Thoracic aorta (tissue), 2 donors: ENCODE measurements around the gene RAB14. TPM values are rescaled to one million over a fixed set of nuclear protein-coding genes. Genes with fewer than 3 reads are reported as not detected.

Experiments used
- ATAC-seq: fragments of 150-250 bp; one replicate; pipeline ENCODE4 v1.8.0; 2017; ENCODE audit warnings: low read depth; ENCODE audit not compliant: insufficient number of reproducible peaks, low FRiP score
- DNase-seq: peaks from one replicate; pipeline ENCODE4 v3.0.0-alpha.2; 2020; ENCODE audit warnings: low spot score
- H3K27ac ChIP-seq, 2 donors: fragments of 200-600 bp; sonication (generic); 1 replicate in 1 of 2; 2 replicates in 1 of 2; pipeline ENCODE4 v1.5.1; 2016; ENCODE audit warnings: mild to moderate bottlenecking in 2 of 2, moderate library complexity in 2 of 2
- H3K27me3 ChIP-seq: fragments of 200-600 bp; sonication (generic); replicated peaks from 2 replicates; pipeline ENCODE4 v1.6.0; 2016; ENCODE audit warnings: mild to moderate bottlenecking; ENCODE audit not compliant: insufficient read depth
- H3K36me3 ChIP-seq: fragments of 200-600 bp; sonication (generic); one replicate; pipeline ENCODE4 v1.5.1; 2016
- H3K4me1 ChIP-seq, 2 donors: fragments of 200-600 bp; sonication (generic); 1 replicate in 1 of 2; 2 replicates in 1 of 2; pipeline versions ENCODE4 v1.5.1 to v1.6.0; 2016; ENCODE audit warnings: low read depth in 2 of 2, mild to moderate bottlenecking in 1 of 2; ENCODE audit not compliant: control insufficient read depth in 1 of 2
- H3K4me3 ChIP-seq: fragments of 200-600 bp; sonication (generic); 2 replicates; pipeline ENCODE4 v1.5.1; 2016; ENCODE audit warnings: mild to moderate bottlenecking
- H3K9me3 ChIP-seq: fragments of 200-600 bp; sonication (generic); 2 replicates; pipeline ENCODE4 v1.5.1; 2016
- total RNA-seq, 2 donors: library from RNA; depleted of rRNA; stranded (reverse); fragments of >200 nt; gene quantifications; one replicate each; pipeline versions ENCODE4 v1.1.0 to v1.2.3, GENCODE V29; 2016
- TF ChIP-seq, protein P1 (sequence below): fragments of 200-600 bp; sonication (generic); IDR thresholded peaks from one replicate; pipeline ENCODE4 v1.5.1; 2019; ENCODE audit warnings: antibody characterized with exemption

Gene RAB14
- total RNA-seq, 2 donors from 2014 or later: 32.9 to 39.2 TPM

DNA sequence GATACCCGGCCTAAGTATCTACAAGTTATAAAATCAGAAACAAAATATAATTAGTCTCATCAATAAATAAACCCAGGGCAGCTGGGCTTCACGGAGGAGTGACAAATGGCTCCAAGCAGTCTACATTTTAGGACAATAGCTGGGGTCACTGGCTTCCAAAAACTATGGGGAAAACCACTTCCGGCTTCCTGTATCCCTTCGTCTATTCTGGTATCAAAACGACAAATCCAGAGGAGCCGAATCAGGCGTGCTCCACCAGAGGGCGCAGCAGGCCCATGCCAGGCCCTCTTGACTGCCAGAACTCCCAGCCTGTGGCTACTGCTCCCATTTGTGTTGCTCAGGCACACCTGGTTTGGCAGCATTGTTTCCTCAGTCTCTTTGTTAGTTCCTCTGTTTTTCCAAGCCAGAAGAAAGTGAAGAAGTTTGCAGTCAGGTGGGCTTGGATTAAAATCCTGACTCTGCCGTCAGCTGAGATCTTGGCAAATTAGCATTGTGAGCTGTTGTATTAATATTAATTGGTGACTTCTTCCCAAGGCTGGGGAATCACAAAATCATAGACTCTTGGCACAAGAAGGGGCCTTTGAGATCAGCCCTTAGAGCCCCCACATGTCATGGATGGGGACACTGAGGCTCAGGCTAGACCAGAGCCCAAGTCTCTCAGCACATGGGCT lies 11.6 kb upstream of the RAB14 start:
- peak; percentile 40 for DNase-seq
- TF ChIP-seq, protein P1, sequence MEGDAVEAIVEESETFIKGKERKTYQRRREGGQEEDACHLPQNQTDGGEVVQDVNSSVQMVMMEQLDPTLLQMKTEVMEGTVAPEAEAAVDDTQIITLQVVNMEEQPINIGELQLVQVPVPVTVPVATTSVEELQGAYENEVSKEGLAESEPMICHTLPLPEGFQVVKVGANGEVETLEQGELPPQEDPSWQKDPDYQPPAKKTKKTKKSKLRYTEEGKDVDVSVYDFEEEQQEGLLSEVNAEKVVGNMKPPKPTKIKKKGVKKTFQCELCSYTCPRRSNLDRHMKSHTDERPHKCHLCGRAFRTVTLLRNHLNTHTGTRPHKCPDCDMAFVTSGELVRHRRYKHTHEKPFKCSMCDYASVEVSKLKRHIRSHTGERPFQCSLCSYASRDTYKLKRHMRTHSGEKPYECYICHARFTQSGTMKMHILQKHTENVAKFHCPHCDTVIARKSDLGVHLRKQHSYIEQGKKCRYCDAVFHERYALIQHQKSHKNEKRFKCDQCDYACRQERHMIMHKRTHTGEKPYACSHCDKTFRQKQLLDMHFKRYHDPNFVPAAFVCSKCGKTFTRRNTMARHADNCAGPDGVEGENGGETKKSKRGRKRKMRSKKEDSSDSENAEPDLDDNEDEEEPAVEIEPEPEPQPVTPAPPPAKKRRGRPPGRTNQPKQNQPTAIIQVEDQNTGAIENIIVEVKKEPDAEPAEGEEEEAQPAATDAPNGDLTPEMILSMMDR: peak; percentile 94
- Histone ChIP-seq H3K4me1 (peaks cover 0 to 4% of the 10 kb centered on the region in 2 donors), H3K36me3 (no peaks in the 10 kb centered on the region), H3K27ac (peak overlapping the region; percentile 29 to 43), H3K9me3 (no peaks in the 10 kb centered on the region), H3K27me3 (no peaks in the 10 kb centered on the region), H3K4me3 (peak overlapping the region; percentile 20)
- ATAC-seq: peak; percentile 63

DNA sequence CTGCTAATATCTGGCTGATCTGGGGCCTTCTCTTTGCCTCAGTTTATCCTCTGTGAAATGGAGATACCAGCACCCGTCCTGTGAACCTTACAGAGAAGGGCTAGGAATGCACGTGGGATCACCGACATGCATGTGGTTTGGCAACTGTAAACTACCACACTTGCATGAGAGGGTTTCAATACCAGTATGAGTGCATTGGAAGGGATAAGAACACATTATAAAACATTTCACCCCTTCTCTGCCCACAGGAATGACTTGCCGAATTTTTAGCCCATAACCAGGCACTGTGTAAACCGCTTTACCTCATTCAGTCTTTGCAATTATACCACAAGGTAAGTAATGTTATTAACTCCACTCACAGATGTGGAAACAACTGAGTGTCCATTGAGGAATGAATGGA lies 8.9 kb upstream of the RAB14 start:
- Histone ChIP-seq H3K9me3 (no peaks in the 10 kb centered on the region), H3K4me3 (no peak overlapping the region), H3K36me3 (no peaks in the 10 kb centered on the region), H3K27me3 (no peaks in the 10 kb centered on the region), H3K27ac (no peak overlapping the region), H3K4me1 (peaks cover 0 to 4% of the 10 kb centered on the region in 2 donors)
- DNase-seq (no peak), ATAC-seq (no peak)
- TF ChIP-seq, protein P1: no peak

DNA sequence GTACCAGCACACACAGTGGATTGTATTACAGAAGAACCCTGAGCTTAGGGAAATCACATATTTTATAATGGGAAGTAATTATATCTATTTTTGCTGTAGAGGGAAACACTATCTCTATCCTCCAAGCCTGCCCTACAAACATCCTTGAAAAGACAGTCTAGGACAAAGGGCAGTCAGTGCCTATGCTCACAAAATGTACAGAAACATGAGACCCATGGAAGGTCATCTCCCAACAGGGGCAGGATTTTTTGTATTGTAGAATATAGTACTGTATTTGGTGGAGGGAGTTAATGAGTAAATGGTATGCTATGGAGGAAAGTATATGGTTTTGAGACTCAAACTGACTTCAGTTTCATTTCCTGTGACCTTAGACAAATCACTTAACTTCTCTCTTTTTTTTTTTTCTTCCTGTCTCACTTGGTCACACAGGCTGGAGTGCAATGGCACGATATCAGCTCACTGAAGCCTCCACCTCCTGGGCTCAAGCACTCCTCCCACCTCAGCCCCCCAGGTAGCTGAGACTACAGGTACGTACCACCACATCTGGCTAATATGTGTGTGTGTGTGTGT lies 5.8 kb upstream of the RAB14 start:
- ATAC-seq: no peak

DNA sequence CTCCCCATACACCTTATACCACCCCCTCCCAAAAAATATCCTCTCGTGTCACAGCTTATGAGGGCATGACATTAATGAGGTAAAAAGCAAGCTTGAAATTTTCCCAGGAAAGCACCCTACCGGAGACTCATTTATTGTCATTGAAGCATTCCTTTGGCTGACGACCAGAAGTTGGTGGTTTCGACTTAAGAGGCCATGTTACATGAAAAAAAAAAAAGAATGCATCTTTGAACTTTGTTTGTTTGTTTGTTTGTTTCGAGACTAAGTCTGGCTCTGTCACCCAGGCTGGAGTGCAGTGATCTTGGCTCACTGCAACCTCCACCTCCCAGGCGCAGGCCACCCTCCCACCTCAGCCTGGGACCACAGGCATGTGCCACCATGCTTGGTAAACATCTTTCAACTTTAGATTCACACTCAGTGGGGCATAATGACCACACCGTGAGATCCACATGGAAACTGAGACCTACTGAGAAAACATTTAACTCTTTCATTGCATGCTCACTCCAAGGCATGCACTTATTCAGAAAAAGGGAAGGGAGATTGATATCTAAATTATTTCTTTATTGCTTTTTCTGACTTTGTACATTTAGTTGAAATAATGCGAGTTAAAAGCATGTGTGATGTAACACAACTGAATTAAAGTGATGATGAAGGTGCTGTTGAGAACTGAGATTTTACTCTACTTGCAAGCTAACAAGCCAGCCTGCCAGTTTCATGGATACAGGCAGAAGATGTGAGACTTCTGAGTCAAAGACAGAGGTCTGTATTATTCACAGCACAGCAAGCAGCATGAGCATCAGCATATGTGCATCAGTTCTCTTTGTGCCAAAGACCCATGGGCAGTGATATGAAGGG lies 5.1 kb upstream of the RAB14 start:
- DNase-seq: no peak
- TF ChIP-seq, protein P1: no peak
- Histone ChIP-seq H3K4me3 (no peak overlapping the region), H3K36me3 (no peaks in the 10 kb centered on the region), H3K9me3 (no peaks in the 10 kb centered on the region), H3K27ac (no peak overlapping the region), H3K4me1 (peaks cover 0 to 4% of the 10 kb centered on the region in 2 donors), H3K27me3 (no peaks in the 10 kb centered on the region)
- ATAC-seq: no peak

More for the DNA sequence above, 5.8 kb upstream of the RAB14 start:
- H3K27me3 ChIP-seq: no peaks in the 10 kb centered on the region
- TF ChIP-seq, protein P1: no peak
- DNase-seq: no peak
- no peak overlapping the region for H3K27ac ChIP-seq
- H3K36me3 ChIP-seq: no peaks in the 10 kb centered on the region
- H3K9me3 ChIP-seq: no peaks in the 10 kb centered on the region
- peaks cover 0 to under 1% of the 10 kb centered on the region in 2 donors for H3K4me1 ChIP-seq
- H3K4me3 ChIP-seq: no peak overlapping the region

DNA sequence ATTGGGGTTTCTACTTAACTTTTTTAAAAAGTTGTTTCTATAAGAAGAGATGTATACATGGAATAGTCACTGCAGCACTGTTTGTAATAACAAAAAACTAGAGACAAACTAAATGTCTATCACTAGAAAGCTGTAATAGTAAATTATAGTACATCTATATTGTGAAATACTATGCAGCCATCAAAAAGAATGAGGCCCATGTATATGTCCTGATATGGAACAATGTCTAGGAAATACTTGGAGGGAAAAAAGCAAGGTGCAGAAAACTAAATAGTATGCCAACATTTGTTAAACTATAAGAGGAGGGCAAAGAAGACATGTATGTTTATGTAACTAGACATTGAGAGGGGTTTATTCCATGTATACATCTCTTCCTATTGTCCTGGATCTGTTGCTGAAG lies 2.9 kb upstream of the RAB14 start:
- Histone ChIP-seq H3K27me3 (no peaks in the 10 kb centered on the region), H3K4me3 (no peak overlapping the region), H3K27ac (no peak overlapping the region), H3K4me1 (peaks cover 4 to 14% of the 10 kb centered on the region in 2 donors), H3K36me3 (no peaks in the 10 kb centered on the region), H3K9me3 (no peaks in the 10 kb centered on the region)
- ATAC-seq (no peak), DNase-seq (no peak)
- TF ChIP-seq, protein P1: no peak
